HepG2 (cell line): Measurements from ENCODE around the gene PIAS3.

Experiments
- EP300 ChIP-seq, 3 experiments: sonication (generic) in 1 of 3; formaldehyde crosslinking in 1 of 3; IDR thresholded peaks; 2 replicates each; pipeline versions ENCODE4 v1.5.1 to v1.6.1; 2011 to 2020; ENCODE audit warnings: low read depth in 2 of 3, low read length in 2 of 3, borderline replicate concordance in 1 of 3, improper control_type of control experiment in 1 of 3, mild to moderate bottlenecking in 1 of 3, missing genetic modification reagents in 1 of 3, moderate library complexity in 1 of 3
- KAT2B ChIP-seq: fragments of 150-350 bp; IDR thresholded peaks from 2 replicates; pipeline ENCODE4 v1.6.1; 2014; ENCODE audit warnings: low read depth, low read length, borderline replicate concordance
- KDM5A ChIP-seq: fragments of 200-600 bp; sonication (generic); IDR thresholded peaks from 2 replicates; pipeline ENCODE4 v1.7.0; 2018; ENCODE audit warnings: antibody characterized with exemption, mild to moderate bottlenecking, low read length, borderline replicate concordance
- ZBTB33 ChIP-seq: sonication (generic); formaldehyde crosslinking; IDR thresholded peaks from 2 replicates; pipeline ENCODE4 v1.4.0; 2020; ENCODE audit warnings: missing genetic modification reagents
- TF ChIP-seq, protein P1 (sequence below): sonication (generic); formaldehyde crosslinking; IDR thresholded peaks from 2 replicates; pipeline ENCODE4 v1.8.1; 2023; ENCODE audit warnings: mild to moderate bottlenecking, missing genetic modification reagents
- TF ChIP-seq, protein P2 (sequence below): sonication (generic); formaldehyde crosslinking; IDR thresholded peaks from 2 replicates; pipeline ENCODE4 v1.5.1; 2020; ENCODE audit warnings: mild to moderate bottlenecking, missing genetic modification reagents, moderate library complexity

GRCh38 chr1:145886816-145887215, 27.9 kb upstream of the PIAS3 start:
- TF ChIP-seq KDM5A: no peak
- no peak for TF ChIP-seq EP300 (IDR thresholded peaks at IDR 0.05; ENCODE audit: low read depth in 2 of 2, low read length in 2 of 2)
- no peak for TF ChIP-seq EP300 (CRISPR knock-in tag; IDR thresholded peaks at IDR 0.05; ENCODE audit: borderline replicate concordance)
- no peak for TF ChIP-seq KAT2B
- TF ChIP-seq ZBTB33: no peak
- TF ChIP-seq, protein P1, sequence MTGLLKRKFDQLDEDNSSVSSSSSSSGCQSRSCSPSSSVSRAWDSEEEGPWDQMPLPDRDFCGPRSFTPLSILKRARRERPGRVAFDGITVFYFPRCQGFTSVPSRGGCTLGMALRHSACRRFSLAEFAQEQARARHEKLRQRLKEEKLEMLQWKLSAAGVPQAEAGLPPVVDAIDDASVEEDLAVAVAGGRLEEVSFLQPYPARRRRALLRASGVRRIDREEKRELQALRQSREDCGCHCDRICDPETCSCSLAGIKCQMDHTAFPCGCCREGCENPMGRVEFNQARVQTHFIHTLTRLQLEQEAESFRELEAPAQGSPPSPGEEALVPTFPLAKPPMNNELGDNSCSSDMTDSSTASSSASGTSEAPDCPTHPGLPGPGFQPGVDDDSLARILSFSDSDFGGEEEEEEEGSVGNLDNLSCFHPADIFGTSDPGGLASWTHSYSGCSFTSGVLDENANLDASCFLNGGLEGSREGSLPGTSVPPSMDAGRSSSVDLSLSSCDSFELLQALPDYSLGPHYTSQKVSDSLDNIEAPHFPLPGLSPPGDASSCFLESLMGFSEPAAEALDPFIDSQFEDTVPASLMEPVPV (CRISPR knock-in tag): no peak
- TF ChIP-seq, protein P2, sequence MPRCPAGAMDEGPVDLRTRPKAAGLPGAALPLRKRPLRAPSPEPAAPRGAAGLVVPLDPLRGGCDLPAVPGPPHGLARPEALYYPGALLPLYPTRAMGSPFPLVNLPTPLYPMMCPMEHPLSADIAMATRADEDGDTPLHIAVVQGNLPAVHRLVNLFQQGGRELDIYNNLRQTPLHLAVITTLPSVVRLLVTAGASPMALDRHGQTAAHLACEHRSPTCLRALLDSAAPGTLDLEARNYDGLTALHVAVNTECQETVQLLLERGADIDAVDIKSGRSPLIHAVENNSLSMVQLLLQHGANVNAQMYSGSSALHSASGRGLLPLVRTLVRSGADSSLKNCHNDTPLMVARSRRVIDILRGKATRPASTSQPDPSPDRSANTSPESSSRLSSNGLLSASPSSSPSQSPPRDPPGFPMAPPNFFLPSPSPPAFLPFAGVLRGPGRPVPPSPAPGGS (CRISPR knock-in tag): no peak
